Activated CD4-positive, alpha-beta T cell treated with anti-CD3 and anti-CD28 coated beads, Interleukin-2, amount 50 U/mL, for 1 hour (primary cell): ENCODE measurements around the gene MED13L.
A peak's percentile ranks its signal among the peaks of the same experiment; 100 is the strongest.
"Not testable (repeated sequence)": the region's sequence is repeated elsewhere in the genome, so short reads cannot be mapped to it uniquely, and the experiment has no call there.

ENCODE experiments used
- DNase-seq: peaks from one replicate; pipeline ENCODE4 v3.0.0-alpha.2; 2020

The MED13L gene

GRCh38 chr12:116244474-116245090 is 32.9 kb downstream of the MED13L start:
- DNase-seq, result no peak

GRCh38 chr12:116244001-116244400 is 33.5 kb downstream of the MED13L start:
- no peak for DNase-seq

- DNase-seq, result no peak
Observed at GRCh38 chr12:116242740-116243139, 34.8 kb downstream of the MED13L start.

- no peak for DNase-seq
Observed at GRCh38 chr12:116241157-116241759, 36.2 kb downstream of the MED13L start.

GRCh38 chr12:116238570-116239119 is 38.8 kb downstream of the MED13L start:
- not testable (repeated sequence) for DNase-seq

- DNase-seq, result no peak
Observed at GRCh38 chr12:116238149-116238548, 39.3 kb downstream of the MED13L start.

- no peak for DNase-seq
Observed at GRCh38 chr12:116236976-116237375, 40.5 kb downstream of the MED13L start.

GRCh38 chr12:116236148-116236731 is 41.3 kb downstream of the MED13L start:
- peak; percentile 31 for DNase-seq

GRCh38 chr12:116234148-116234547 is 43.3 kb downstream of the MED13L start:
- not testable (repeated sequence) for DNase-seq

- DNase-seq, result no peak
Observed at GRCh38 chr12:116233669-116234068, 43.8 kb downstream of the MED13L start.

GRCh38 chr12:116227811-116228210 is 49.7 kb downstream of the MED13L start:
- no peak for DNase-seq

GRCh38 chr12:116226026-116226425 is 51.5 kb downstream of the MED13L start:
- no peak for DNase-seq

- peak; percentile 20 for DNase-seq
Observed at GRCh38 chr12:116222358-116222757, 55.1 kb downstream of the MED13L start.

- DNase-seq, result no peak
Observed at GRCh38 chr12:116220756-116221155, 56.7 kb downstream of the MED13L start.

- DNase-seq, result no peak
Observed at GRCh38 chr12:116217045-116217735, 60.3 kb downstream of the MED13L start.

- no peak for DNase-seq
Observed at GRCh38 chr12:116216022-116216756, 61.3 kb downstream of the MED13L start.

GRCh38 chr12:116215023-116215422 is 62.5 kb downstream of the MED13L start:
- no peak for DNase-seq

GRCh38 chr12:116213885-116214527 is 63.5 kb downstream of the MED13L start:
- DNase-seq, result no peak

- no peak for DNase-seq
Observed at GRCh38 chr12:116213014-116213413, 64.5 kb downstream of the MED13L start.

- no peak for DNase-seq
Observed at GRCh38 chr12:116210762-116211161, 66.7 kb downstream of the MED13L start.

- DNase-seq, result no peak
Observed at GRCh38 chr12:116210131-116210530, 67.4 kb downstream of the MED13L start.

- DNase-seq, result no peak
Observed at GRCh38 chr12:116209503-116209902, 68.0 kb downstream of the MED13L start.
